ENCODE measurements around the gene SLC16A3.

GRCh38 chr17:82256242-82256885, 27.5 kb downstream of the SLC16A3 start:
- no peak for TF ChIP-seq POLR2A (IDR thresholded peaks at IDR 0.05)
- TF ChIP-seq CTCF (IDR thresholded peaks at IDR 0.05), result no peak
- no peak for TF ChIP-seq POLR2AphosphoS5 (IDR thresholded peaks at IDR 0.05; ENCODE audit: insufficient read depth in 1 of 2, low read depth in 1 of 2)

Data from vagina (tissue), 2 donors.